HG02938 (cell line): ENCODE results near the gene SLC39A11.
"Not testable (repeated sequence)": the region's sequence is repeated elsewhere in the genome, so short reads cannot be mapped to it uniquely, and the experiment has no call there.

ENCODE experiments used
- ATAC-seq: cut with Tn5 transposase; IDR thresholded peaks from one replicate; pipeline ENCODE4 v1.9.1; 2021; ENCODE audit warnings: mild to moderate bottlenecking, moderate library complexity; ENCODE audit not compliant: unreplicated experiment

The SLC39A11 gene

GRCh38 chr17:72850410-72851118 lies 241.9 kb downstream of the SLC39A11 start:
- ATAC-seq, result no peak

GRCh38 chr17:72846399-72846798 lies 246.1 kb downstream of the SLC39A11 start:
- ATAC-seq, result no peak

- no peak for ATAC-seq
These were observed 248.9 kb downstream of the SLC39A11 start for GRCh38 chr17:72843591-72843990.

- no peak for ATAC-seq
These were observed 252.5 kb downstream of the SLC39A11 start for GRCh38 chr17:72840019-72840418.

- ATAC-seq, result no peak
These were observed 253.3 kb downstream of the SLC39A11 start for GRCh38 chr17:72839131-72839725.

GRCh38 chr17:72838581-72838980 lies 253.9 kb downstream of the SLC39A11 start:
- no peak for ATAC-seq

GRCh38 chr17:72838068-72838467 lies 254.4 kb downstream of the SLC39A11 start:
- ATAC-seq, result no peak

GRCh38 chr17:72837335-72837734 lies 255.2 kb downstream of the SLC39A11 start:
- ATAC-seq, result no peak

GRCh38 chr17:72833128-72833765 lies 259.2 kb downstream of the SLC39A11 start:
- no peak for ATAC-seq

- ATAC-seq, result no peak
These were observed 260.2 kb downstream of the SLC39A11 start for GRCh38 chr17:72832306-72832705.

- ATAC-seq, result no peak
These were observed 262.6 kb downstream of the SLC39A11 start for GRCh38 chr17:72829883-72830282.

- ATAC-seq, result no peak
These were observed 265.9 kb downstream of the SLC39A11 start for GRCh38 chr17:72826602-72827001.

GRCh38 chr17:72826059-72826458 lies 266.4 kb downstream of the SLC39A11 start:
- not testable (repeated sequence) for ATAC-seq

GRCh38 chr17:72825218-72825617 lies 267.3 kb downstream of the SLC39A11 start:
- no peak for ATAC-seq

GRCh38 chr17:72824267-72824666 lies 268.2 kb downstream of the SLC39A11 start:
- not testable (repeated sequence) for ATAC-seq

GRCh38 chr17:72822358-72823023 lies 270.0 kb downstream of the SLC39A11 start:
- peak; percentile 62 for ATAC-seq

GRCh38 chr17:72816406-72816805 lies 276.1 kb downstream of the SLC39A11 start:
- no peak for ATAC-seq

GRCh38 chr17:72813481-72813880 lies 279.0 kb downstream of the SLC39A11 start:
- ATAC-seq, result no peak

GRCh38 chr17:72812823-72813222 lies 279.7 kb downstream of the SLC39A11 start:
- no peak for ATAC-seq

- ATAC-seq, result no peak
These were observed 280.4 kb downstream of the SLC39A11 start for GRCh38 chr17:72811976-72812687.

- ATAC-seq, result no peak
These were observed 281.4 kb downstream of the SLC39A11 start for GRCh38 chr17:72810991-72811508.
